ENCODE data around the gene EAPP.

The EAPP gene

DNA sequence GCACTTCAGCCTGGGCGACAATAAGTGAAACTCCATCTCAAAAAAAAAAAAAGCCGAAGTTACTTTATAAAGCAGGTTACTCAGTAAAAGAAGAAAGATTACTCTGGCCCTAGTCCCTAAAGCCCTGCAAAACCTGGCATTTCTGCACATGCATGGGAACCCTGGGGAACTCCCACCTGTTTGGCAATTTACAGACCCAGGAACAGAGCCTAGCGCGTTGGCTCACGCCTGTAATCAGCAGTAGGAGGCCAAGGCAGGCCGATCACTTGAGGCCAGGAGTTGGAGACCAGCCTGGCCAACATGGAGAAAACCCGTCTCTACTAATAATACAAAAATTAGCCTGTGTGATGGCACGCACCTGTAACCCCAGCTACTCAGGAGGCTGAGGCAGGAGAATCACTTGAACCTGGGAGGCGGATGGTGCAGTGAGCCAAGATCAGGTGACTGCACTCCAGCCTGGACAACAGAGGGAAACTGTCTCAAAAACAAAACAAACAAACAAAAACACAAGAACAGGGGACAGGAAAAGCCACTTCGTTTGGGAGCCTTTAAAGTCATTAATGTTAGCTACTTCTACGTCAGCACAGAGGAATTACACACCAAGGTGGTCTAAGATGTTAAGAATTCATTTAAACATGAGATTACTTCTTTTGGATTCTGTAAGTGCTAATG, 43.4 kb downstream of the EAPP start:
- TF ChIP-seq RAD21 (IDR thresholded peaks at IDR 0.05; ENCODE audit: low read depth) (no peak), CEBPB (IDR thresholded peaks at IDR 0.05) (no peak), EP300 (IDR thresholded peaks at IDR 0.05; ENCODE audit: borderline replicate concordance) (no peak), ZBTB7A (IDR thresholded peaks at IDR 0.05; ENCODE audit: low read depth) (no peak), YY1 (IDR thresholded peaks at IDR 0.05; ENCODE audit: low read depth) (no peak), FOXM1 (IDR thresholded peaks at IDR 0.05; ENCODE audit: borderline replicate concordance, low read depth) (no peak), MAX (IDR thresholded peaks at IDR 0.05) (no peak), TAF1 (IDR thresholded peaks at IDR 0.05; ENCODE audit: low read depth) (no peak), NFIC (IDR thresholded peaks at IDR 0.05) (no peak), EGR1 (IDR thresholded peaks at IDR 0.05) (no peak), USF1 (IDR thresholded peaks at IDR 0.05) (no peak), CREB1 (IDR thresholded peaks at IDR 0.05; ENCODE audit: low read depth) (no peak), TCF12 (IDR thresholded peaks at IDR 0.05; ENCODE audit: low read depth) (no peak)

DNA sequence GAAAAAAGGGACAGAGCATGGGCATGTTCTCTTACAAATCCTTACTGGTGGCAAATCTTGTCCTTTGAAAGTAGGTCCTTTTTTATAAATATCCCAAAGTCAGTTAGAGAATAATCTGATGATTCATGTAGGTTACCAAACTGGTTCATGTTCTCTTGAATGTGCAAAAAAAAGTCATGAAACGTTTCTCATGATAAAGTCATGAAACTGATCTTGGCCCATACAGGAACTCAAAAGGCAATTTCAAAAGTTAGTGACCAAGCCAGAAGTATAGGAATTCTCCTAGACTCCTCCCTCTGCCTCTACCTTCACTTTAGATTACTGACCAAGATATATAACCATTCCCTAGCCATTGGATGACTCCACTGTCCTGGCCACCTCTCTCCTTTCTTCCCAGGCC, 50.2 kb downstream of the EAPP start:
- TF ChIP-seq FOXM1 (IDR thresholded peaks at IDR 0.05; ENCODE audit: borderline replicate concordance, low read depth) (no peak), TEAD4 (IDR thresholded peaks at IDR 0.05) (no peak), TAF1 (IDR thresholded peaks at IDR 0.05; ENCODE audit: low read depth) (no peak)

DNA sequence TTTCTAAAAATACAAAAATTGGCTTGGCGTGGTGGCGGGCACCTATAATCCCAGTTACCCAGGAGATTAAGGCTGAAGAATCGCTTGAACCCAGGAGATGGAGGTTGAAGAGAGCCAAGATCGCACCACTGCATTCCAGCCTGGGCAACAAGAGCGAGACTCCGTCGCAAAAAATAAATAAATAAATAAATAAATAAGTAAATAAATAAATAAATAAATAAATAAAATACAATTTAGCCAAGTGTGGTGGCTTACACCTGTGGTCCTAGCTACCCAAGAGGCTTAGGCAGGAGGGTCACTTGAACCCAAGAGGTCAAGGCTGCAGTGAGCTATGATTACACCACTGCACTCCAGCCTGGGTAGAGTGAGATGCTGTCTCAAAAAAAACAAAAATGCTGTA, 51.0 kb downstream of the EAPP start:
- TF ChIP-seq EP300 (IDR thresholded peaks at IDR 0.05; ENCODE audit: borderline replicate concordance) (no peak), YY1 (IDR thresholded peaks at IDR 0.05; ENCODE audit: low read depth) (no peak)

GRCh38 chr14:34484726-34485125, 54.8 kb downstream of the EAPP start:
- TF ChIP-seq RAD21 (IDR thresholded peaks at IDR 0.05; ENCODE audit: low read depth) (no peak), FOXM1 (IDR thresholded peaks at IDR 0.05; ENCODE audit: borderline replicate concordance, low read depth) (no peak), ZBTB7A (IDR thresholded peaks at IDR 0.05; ENCODE audit: low read depth) (no peak), MAX (IDR thresholded peaks at IDR 0.05) (no peak)

DNA sequence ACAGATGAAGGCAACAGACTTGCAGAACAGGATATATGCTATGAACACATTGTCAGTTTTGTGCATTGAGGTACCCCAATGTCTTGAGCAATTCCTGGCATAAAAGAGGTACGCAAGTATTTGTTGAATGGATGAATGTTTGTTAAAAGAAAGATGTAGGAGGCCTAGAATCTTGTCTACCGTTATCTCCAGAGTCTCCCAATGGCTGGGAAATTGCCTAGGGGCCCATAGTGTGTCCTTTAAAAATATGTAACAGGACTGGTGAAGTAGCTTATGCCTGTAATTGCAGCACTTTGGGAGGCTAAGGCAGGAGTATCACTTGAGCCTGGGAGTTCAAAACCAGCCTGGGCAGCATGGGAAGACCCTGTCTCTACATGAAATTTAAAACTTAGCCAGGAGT, 57.0 kb downstream of the EAPP start:
- TF ChIP-seq USF1 (IDR thresholded peaks at IDR 0.05), result no peak
- TF ChIP-seq TEAD4 (IDR thresholded peaks at IDR 0.05), result no peak
- no peak for TF ChIP-seq TCF12 (IDR thresholded peaks at IDR 0.05; ENCODE audit: low read depth)
- TF ChIP-seq REST (IDR thresholded peaks at IDR 0.05; ENCODE audit: low read depth), result no peak
- no peak for TF ChIP-seq EP300 (IDR thresholded peaks at IDR 0.05; ENCODE audit: borderline replicate concordance)
- TF ChIP-seq EGR1 (IDR thresholded peaks at IDR 0.05), result no peak
- no peak for TF ChIP-seq RAD21 (IDR thresholded peaks at IDR 0.05; ENCODE audit: low read depth)
- TF ChIP-seq TAF1 (IDR thresholded peaks at IDR 0.05; ENCODE audit: low read depth), result no peak
- TF ChIP-seq NFIC (IDR thresholded peaks at IDR 0.05), result no peak
- TF ChIP-seq FOXM1 (IDR thresholded peaks at IDR 0.05; ENCODE audit: borderline replicate concordance, low read depth), result no peak
- TF ChIP-seq CEBPB (IDR thresholded peaks at IDR 0.05), result no peak
- no peak for TF ChIP-seq CREB1 (IDR thresholded peaks at IDR 0.05; ENCODE audit: low read depth)
- no peak for TF ChIP-seq YY1 (IDR thresholded peaks at IDR 0.05; ENCODE audit: low read depth)
- no peak for TF ChIP-seq MAX (IDR thresholded peaks at IDR 0.05)
- no peak for TF ChIP-seq ZBTB7A (IDR thresholded peaks at IDR 0.05; ENCODE audit: low read depth)

GRCh38 chr14:34479694-34480093, 59.8 kb downstream of the EAPP start:
- TF ChIP-seq FOXM1 (IDR thresholded peaks at IDR 0.05; ENCODE audit: borderline replicate concordance, low read depth), result no peak
- TF ChIP-seq REST (IDR thresholded peaks at IDR 0.05; ENCODE audit: low read depth), result no peak
- no peak for TF ChIP-seq ZBTB7A (IDR thresholded peaks at IDR 0.05; ENCODE audit: low read depth)
- TF ChIP-seq RAD21 (IDR thresholded peaks at IDR 0.05; ENCODE audit: low read depth), result no peak
- no peak for TF ChIP-seq TEAD4 (IDR thresholded peaks at IDR 0.05)
- no peak for TF ChIP-seq TCF12 (IDR thresholded peaks at IDR 0.05; ENCODE audit: low read depth)
- TF ChIP-seq MAX (IDR thresholded peaks at IDR 0.05), result no peak
- TF ChIP-seq CEBPB (IDR thresholded peaks at IDR 0.05), result no peak
- no peak for TF ChIP-seq NFIC (IDR thresholded peaks at IDR 0.05)
- TF ChIP-seq EP300 (IDR thresholded peaks at IDR 0.05; ENCODE audit: borderline replicate concordance), result no peak
- no peak for TF ChIP-seq YY1 (IDR thresholded peaks at IDR 0.05; ENCODE audit: low read depth)
- no peak for TF ChIP-seq USF1 (IDR thresholded peaks at IDR 0.05)
- no peak for TF ChIP-seq TAF1 (IDR thresholded peaks at IDR 0.05; ENCODE audit: low read depth)
- TF ChIP-seq EGR1 (IDR thresholded peaks at IDR 0.05), result no peak
- no peak for TF ChIP-seq CREB1 (IDR thresholded peaks at IDR 0.05; ENCODE audit: low read depth)

Measured in Ishikawa (cell line).